NCI-H128 (cell line): Measurements from ENCODE around the gene ZNF687.
A peak's percentile ranks its signal among the peaks of the same experiment; 100 is the strongest.
"Not testable (repeated sequence)": the region's sequence is repeated elsewhere in the genome, so short reads cannot be mapped to it uniquely, and the experiment has no call there.

Experiments used
- DNase-seq: peaks from one replicate; lab custom pipeline; 2025; ENCODE audit not compliant: unreplicated experiment; lab: John Stamatoyannopoulos, UW

The ZNF687 gene

DNA sequence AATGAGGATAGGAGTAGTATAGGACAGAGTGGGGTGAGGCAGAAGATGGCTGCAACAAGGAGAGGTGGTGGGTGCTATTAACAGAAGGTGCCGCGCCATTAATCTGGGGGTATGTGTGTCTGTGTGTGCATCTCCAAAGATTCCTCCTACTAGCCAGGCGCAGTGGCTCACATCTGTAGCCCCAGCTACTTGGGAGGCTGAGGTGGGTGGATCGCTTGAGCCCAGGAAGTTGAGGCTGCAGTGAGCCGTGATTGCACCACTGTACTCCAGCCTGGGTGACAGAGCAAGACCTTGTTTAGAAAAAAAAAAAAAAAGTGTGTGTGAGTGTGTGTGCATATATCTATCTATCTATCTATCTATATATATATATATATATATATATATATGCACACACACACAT, 6.8 kb upstream of the ZNF687 start:
- not testable (repeated sequence) for DNase-seq

DNA sequence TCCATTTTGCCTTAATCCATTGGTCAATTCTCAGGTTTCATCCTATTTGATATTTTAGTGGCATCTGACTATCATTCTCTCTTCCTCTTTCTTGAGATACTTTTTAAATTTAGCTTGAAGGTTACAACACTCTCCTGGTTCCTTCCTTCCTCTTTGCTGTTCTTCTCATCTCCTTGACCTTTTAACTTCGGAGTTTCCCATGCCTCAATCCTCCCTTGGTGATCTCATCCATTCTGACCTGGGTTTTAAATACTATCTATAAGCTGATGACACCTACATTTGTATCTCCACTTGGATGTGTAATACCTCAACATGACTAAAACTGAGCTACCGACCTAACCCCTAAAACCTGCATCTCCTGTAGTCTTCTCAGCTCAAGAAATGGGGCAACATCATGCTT, 4.8 kb upstream of the ZNF687 start:
- DNase-seq: no peak

DNA sequence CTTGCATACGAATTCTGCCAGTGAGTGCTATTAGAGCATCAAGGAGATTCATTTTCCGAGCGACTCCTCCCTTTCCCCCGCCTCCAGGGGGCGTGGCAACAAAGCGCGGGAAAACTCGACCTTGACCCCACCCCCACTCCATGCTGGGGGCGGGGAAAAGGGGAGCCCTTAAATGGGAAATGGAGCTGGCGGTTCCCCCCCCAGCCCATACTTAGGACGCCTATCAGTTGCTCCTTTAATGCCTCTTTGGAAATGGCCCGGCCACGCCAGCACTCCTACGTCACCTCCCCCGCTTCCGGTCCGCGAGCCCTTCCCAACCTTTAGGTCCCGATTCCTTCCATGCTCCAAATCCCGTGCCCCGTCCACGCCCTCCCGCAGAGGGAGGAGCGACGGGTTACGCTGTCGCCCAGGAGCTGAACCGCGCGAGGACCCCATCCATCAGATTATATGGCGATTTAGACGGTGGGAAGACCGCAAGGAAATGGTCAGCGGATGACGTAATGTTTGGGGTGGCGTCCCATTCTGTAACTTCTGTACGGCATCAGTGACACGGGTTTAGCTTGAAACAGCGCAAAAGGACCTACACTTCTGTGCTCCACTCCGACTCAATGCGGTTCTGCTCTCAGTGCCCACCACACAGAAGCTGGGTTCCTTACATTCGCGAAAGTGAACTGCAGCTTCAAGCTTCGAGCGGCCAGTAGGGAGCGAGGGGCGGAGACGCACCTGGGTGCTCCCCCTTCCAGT, 702 bp upstream of the ZNF687 start:
- peak; percentile 99 for DNase-seq

DNA sequence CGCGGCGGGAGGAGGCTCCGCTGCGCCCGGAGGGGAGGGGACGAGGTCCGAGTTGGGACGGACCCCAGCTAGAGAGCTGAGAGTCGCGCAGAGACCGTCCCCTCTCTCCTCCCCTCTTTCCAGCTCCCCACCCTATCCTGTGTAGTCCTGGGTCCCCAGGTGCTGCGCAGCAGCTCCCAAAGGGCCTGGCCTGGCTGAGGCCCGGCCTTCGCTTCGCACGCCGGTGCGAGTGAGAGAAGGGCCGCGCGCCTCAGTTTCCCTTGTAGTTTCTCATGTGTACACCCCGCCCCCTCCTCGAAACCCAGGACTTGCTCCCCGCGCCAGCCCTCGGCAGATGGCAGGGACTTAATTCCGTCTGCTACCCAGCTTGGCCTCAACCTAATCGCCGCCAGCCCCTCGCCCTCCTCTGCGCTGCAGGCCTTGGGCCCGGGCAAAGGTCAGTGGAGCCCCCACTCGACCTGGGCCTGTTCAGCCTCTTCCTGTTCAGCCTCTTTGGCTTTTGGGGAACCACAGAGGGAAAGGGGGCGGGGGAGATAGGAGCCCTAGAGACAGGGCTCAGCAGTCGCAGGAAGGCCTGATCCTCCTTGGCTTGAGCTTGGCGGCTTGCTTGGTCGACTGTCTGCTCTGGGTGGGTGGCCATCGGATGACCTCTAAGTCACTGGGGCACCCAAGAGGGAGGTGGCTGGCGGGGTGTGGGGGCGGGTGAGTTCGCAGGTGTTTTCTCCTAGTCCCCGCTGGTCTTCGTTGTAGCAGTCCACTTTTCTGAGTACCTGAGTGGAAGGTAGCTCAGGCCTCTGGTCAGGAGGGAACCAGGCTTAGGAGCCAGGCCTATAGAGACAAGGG, 1.0 kb downstream of the ZNF687 start:
- no peak for DNase-seq

DNA sequence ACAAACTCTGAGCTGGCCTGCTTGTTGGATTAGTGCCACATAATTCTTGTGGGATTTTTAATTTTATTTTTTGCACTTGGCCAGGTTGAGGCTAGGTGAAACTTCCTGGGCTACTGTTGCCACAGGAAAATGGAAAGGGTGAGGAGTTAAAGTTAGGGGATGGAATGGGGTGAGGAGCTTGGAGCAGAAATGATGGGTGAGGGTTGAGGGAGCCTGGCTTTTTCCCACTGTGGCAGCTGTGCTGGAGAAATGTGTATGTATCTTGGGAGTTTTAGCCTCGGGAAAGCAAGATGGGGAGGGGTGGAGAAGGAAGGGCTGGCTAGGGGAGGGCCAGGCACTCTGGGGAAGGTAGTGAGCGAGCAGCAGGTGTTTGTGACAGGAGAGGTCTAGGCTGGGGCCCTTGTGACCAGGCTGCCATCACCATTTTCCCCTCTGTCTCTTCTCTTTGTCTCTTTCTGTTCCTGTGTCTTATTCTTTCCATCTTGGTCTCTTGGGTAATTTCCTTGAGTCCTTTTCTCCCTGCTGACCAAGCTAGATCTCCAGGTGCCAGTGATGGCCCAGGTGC, 2.0 kb downstream of the ZNF687 start:
- DNase-seq: no peak

DNA sequence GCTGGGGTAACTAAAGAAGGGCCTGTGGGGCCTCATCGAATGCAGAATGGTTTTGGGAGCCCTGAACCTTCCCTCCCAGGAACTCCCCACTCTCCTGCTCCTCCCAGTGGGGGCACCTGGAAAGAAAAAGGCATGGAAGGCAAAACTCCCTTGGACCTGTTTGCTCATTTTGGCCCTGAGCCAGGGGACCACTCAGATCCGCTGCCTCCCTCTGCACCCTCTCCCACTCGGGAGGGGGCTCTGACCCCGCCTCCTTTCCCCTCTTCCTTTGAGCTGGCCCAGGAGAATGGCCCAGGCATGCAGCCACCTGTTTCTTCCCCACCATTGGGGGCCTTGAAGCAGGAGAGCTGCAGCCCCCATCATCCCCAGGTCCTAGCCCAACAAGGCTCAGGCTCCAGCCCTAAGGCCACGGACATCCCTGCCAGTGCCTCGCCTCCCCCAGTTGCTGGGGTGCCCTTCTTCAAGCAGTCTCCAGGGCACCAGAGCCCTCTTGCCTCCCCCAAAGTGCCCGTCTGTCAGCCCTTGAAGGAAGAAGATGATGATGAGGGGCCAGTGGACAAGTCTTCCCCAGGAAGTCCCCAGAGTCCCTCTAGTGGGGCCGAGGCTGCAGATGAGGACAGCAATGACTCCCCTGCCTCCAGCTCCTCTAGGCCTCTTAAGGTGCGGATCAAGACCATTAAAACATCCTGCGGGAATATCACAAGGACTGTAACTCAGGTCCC, 4.7 kb downstream of the ZNF687 start:
- DNase-seq: no peak

DNA sequence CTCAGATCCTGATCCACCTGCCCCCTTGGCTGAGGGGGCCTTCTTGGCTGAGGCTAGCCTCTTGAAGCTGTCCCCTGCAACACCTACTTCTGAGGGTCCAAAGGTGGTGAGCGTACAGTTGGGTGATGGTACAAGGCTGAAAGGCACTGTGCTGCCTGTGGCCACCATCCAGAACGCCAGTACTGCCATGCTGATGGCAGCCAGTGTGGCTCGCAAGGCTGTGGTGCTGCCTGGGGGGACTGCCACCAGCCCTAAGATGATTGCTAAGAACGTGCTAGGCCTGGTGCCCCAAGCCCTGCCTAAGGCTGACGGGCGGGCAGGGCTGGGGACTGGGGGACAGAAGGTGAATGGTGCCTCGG, 5.2 kb downstream of the ZNF687 start:
- no peak for DNase-seq

DNA sequence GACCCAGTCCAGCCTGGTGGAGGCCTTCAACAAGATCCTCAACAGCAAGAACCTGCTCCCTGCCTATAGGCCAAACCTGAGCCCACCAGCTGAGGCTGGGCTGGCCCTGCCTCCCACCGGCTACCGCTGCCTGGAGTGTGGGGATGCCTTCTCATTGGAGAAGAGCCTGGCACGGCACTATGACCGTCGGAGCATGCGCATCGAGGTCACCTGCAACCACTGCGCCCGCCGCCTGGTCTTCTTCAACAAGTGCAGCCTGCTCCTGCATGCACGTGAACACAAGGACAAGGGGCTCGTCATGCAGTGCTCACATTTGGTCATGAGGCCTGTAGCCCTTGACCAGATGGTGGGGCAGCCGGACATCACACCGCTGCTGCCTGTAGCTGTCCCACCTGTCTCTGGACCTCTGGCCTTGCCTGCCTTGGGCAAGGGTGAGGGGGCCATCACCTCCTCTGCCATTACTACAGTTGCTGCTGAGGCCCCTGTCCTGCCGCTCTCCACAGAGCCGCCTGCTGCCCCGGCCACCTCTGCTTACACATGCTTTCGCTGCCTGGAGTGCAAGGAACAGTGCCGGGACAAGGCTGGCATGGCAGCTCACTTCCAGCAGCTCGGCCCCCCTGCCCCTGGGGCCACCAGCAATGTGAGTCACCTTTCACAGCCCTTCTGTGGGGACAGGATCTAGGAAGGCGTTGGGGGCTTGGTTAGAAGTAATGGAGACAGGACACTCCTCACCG, 5.8 kb downstream of the ZNF687 start:
- no peak for DNase-seq

DNA sequence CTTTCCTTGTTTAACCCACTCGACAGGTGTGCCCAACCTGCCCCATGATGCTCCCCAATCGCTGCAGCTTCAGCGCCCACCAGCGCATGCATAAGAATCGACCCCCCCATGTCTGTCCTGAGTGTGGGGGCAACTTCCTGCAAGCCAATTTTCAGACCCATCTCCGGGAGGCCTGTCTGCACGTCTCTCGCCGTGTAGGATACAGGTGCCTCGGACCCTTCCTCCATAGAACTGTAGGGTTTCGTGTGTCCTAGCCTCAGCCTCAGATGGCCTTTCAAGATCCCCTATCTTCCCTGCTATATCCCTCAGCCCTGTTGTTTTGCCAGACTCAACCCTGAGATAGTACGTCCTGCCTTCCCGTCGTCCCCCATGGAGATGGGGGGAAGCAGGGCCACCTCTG, 6.4 kb downstream of the ZNF687 start:
- no peak for DNase-seq

DNA sequence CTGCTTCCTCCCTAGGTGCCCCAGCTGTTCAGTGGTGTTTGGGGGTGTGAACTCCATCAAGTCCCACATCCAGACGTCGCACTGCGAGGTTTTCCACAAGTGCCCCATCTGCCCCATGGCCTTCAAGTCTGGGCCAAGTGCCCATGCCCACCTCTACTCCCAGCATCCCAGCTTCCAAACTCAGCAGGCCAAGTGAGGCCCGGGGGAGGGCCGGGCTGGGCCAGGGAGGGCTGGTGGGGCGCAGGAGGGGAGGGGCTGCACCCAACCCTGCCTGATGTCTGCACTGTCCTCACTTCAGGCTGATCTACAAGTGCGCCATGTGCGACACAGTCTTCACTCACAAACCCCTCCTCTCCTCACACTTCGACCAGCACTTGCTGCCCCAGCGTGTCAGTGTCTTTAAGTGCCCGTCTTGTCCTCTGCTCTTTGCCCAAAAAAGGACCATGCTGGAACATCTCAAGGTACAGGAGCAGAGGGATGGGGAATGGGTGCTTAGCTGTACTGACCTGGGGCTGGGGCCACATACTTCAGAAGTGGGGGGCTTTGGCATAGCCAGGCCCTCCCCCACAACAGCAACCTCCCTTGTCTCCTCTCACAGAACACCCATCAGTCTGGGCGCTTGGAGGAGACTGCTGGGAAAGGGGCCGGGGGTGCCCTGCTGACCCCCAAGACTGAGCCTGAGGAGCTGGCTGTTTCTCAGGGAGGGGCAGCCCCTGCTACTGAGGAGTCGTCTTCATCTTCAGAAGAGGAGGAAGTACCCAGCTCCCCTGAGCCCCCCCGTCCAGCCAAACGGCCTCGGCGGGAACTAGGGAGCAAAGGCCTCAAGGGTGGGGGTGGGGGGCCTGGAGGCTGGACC, 7.2 kb downstream of the ZNF687 start:
- DNase-seq: no peak

DNA sequence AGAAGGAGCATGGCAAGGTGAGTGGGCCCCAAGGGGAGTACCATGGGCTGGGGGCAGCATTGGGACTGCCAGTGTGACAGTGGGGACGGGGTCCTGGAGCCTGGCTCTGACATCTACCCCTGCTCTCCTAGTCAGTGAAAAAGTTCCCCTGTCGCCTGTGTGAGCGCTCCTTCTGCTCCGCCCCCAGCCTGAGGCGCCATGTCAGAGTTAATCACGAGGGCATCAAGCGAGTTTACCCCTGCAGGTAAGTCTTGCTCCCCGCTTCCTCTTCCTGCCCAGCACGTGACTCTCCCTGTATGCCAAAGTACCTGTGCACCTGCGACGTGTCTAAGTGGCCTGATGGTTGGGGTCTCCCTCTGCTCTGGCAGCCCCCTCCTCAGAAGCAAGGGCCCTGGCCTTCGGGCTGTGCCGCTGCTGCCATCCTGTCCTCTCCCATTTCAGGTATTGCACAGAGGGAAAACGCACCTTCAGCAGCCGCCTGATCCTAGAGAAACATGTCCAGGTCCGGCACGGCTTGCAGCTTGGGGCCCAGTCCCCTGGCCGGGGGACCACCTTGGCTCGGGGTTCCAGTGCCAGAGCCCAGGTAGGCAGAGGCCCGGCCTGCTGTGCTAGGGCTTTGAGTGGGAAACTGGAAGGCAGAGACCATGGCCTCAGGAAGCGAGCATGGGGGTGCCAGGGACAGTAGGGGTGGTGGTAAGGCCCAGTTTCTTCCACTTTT, 8.1 kb downstream of the ZNF687 start:
- DNase-seq: no peak

DNA sequence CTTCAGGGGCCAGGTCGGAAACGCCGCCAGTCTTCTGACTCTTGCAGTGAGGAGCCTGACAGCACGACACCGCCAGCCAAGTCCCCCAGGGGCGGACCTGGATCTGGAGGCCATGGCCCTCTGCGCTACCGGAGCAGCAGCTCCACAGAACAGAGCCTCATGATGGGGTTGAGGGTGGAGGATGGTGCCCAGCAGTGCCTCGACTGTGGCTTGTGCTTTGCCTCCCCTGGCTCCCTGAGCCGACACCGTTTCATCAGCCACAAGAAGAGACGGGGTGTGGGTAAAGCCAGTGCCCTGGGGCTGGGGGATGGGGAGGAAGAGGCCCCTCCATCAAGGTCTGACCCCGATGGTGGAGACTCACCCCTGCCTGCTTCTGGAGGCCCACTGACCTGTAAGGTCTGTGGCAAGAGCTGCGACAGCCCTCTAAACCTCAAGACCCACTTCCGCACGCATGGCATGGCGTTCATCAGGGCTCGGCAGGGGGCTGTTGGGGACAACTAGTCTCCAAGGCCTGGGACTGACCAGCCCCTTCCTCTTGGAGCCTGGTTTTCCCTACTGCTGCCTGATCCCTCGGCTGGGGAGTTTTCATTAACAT, 8.7 kb downstream of the ZNF687 start:
- DNase-seq: no peak

DNA sequence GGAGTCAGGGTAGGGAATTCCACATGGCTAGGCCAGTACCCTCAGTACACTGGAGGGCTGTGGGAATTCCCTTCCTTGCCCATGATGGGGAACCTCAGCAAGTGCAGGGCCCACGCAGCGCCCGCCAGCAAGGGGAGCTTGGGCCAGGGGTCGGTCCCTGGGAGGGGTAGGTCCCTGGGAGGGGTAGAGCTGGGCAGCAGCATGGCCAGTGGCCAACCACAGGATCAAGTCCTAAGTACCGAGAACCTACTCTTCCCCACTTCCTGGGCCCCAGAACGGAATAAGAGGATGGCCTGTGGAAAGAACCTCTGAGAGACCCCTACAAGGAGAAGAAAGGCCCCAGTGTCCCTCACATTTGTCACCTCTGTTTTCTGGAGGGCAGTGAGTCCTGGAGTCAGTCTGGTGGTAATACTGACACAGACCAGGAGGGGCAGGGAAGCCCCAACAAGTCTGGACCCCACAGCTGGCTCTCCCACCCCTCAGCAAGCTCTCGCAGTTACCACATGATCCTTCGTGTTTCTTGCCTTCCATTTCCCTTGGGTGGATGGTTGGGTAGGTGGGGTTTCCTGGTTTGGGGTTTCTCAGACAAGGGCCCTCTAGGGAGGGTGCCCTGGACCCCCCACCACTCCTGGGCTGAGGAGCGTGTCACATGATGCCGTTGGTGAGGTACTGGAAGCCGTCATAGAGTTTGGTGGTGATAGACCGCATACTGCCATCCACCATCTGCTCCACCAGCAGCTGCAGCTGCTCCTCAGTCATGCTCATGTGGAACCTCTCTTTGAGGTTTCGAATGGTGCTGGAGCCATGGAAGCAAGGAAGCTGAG, 10.3 kb downstream of the ZNF687 start:
- DNase-seq: no peak

DNA sequence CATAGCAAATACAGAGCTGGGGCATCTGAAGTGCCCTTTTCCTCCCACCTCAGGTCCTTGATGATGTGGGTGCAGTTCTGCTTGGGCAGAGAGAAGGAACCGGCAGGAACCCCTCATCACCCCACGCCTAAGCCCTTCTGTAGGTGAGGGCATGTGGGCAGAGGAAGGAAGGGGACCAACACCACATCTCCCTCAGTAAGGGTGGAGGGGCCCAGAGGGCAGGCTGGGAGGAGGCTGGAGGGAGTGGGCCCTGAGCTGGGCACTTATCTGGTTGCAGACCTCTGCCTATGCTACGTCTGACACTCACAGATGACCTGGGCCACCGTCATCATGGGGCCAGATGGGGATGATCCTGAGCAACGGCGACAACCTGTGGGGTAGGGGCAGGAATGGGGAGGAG, 11.0 kb downstream of the ZNF687 start:
- DNase-seq: no peak

DNA sequence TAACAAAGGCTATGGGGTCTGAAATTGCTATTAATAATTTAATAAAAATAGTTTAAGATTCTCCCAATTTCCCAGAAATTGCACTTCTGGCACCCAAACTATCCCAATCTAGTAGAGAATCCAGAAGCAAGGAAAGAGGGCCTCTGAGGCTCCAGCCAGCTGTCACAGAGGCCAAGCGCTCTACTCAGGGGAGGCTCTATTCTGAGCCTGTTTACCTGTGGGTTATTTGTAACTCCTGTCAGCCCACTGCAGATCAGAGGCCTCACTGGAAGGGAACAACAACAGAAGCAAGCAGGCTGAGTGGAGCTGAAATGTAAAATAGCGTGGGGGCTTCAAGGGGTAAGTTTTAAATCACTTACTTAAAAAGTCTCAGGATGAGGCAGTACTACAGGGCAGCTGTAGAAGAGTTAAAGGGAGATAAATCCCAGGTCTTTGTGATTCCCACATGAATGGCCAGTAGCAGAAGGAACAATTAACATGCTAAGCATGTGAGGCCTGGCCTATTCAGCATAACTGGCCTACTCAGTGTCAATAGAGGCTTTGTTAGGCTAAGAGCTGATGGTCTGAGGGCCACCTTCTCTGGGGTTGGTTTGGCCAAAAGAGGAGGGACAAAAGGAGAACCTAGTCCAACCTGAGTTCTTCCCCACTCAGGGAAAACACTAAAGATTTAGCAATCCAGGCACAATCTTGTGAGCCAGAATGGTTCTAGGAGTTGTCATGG, 12.8 kb downstream of the ZNF687 start:
- DNase-seq: no peak

DNA sequence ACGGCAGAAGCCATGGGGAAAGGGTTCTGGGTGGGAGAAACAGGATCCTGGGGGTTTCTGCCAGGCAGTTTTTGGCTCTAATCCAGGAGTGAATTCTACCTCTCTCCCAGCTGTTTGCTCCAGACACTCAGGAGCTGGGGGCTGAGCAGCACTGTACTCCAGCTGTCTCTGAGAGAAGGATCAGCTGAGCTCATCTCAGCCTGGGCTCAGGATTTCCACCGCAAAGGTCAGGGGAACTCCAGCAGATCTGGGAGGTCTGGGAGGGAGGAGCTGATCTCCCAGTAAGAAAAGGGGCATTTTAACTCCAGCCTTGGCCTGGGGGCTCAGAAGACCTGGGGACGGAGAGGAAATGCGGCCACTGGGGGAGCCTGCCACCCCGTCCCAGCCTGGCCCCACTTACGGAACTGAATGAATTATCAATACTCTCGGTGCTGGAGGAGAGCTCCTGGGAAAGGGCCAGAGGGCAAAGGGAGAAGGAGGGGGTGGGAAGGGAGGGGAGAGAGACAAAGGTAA, 27.8 kb downstream of the ZNF687 start:
- DNase-seq: no peak

DNA sequence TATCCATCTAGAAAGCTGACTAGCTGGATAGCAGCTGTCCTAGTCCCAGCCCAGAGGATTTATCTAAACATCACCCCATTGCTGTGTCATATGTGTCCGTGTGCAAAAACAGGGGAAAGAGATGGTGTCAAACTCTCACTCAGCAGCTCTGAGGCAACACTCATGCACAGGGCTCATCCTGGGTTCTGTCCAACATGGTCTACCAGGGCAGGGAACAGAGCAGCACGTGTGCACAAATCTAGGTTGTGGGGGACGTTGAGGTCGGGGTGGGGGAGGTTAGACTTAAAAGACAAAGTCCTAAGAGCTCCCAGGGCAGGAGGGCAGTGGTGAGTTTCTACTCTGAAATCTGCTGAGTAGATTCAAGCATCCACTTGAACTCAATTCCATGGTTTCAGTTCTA, 28.9 kb downstream of the ZNF687 start:
- no peak for DNase-seq
